HG02759 (cell line): Measurements from ENCODE around the gene ZNF385D.
"Not testable (repeated sequence)": the region's sequence is repeated elsewhere in the genome, so short reads cannot be mapped to it uniquely, and the experiment has no call there.

Experiments used
- ATAC-seq: cut with Tn5 transposase; IDR thresholded peaks from one replicate; pipeline ENCODE4 v1.9.1; 2021; ENCODE audit warnings: mild to moderate bottlenecking, moderate library complexity; ENCODE audit not compliant: unreplicated experiment

ZNF385D gene

GRCh38 chr3:21393683-21394311 lies 357.2 kb downstream of the ZNF385D start:
- ATAC-seq: no peak

DNA sequence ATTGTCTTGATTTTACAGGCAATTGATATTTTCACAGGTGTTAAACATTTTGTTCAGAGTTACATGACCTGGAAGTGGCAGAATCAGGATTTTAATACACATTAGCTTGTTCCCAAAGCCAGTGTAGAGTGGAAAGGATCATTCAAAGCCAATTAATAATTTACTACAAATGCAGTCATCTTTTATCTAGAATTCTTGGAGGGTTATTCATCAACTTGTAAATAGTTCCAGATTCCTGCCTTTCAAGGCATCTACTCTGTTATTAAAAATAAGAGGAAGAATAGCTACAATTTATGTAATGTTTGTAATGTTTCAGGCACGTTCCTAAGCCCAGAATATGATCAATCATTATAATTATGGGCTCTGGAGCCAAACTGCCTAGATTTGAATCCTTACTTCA lies 358.5 kb downstream of the ZNF385D start:
- no peak for ATAC-seq

DNA sequence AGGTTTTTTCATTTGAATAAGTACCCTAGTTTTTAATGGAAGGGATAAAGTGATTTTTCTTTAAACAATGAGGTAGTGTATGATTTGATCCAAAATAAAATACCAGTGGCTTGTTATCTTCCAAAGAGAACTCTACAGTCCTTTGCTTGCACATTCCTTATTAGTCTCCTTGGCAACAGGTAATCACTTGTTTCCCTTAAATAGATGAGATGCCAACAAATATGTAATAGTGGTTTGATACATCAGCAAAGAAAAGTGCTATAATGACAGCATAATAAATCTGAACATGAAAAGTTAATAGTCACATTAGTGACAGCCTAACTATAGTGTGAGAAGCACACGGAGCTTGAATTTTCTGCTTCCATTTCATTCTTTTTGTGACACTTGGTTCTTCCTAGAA lies 360.2 kb downstream of the ZNF385D start:
- ATAC-seq: no peak

DNA sequence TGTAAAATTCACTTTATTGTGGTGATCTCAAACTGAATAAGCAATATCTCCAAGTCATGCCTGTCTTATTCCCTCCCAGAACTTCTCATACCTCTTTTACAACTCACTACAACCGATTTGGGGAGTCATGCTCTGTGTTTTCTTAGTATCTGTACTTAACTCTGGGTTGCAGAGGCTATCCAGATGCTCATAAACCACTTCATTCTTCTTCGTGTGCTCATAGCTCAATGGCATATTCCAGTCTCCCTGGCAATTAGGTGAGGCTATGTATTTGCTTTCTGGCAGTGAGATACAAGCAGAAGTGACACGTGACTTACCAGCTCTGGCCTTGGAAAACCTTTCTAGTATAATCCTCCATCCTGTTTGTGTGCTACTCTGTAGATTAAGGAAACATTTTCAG lies 360.9 kb downstream of the ZNF385D start:
- no peak for ATAC-seq

DNA sequence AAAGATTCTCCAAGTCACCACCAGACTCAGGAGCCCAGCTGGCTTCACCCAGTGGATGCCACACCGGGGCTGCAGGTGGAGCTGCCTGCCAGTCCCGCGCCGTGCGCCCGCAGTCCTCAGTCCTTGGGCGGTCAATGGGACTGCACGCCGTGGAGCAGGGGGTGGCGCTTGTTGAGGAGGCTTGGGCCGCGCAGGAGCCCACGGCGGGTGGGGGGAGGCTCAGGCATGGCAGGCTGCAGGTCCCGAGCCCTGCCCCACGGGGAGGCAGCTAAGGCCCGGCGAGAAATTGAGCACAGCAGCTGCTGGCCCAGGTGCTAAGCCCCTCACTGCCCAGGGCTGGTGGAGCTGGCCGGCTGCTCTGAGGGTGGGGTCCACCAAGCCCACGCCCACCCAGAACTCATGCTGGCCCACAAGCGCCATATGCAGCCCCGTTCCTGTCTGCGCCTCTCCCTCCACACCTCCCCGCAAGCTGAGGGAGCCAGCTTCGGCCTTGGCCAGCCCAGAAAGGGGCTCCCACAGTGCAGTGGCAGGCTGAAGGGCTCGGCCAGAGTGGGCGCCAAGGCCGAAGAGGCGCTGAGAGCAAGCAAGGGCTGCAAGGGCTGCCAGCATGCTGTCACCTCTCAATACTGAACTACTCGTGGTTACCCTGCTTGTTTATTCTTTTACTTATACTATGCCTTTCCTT lies 363.7 kb downstream of the ZNF385D start:
- not testable (repeated sequence) for ATAC-seq

DNA sequence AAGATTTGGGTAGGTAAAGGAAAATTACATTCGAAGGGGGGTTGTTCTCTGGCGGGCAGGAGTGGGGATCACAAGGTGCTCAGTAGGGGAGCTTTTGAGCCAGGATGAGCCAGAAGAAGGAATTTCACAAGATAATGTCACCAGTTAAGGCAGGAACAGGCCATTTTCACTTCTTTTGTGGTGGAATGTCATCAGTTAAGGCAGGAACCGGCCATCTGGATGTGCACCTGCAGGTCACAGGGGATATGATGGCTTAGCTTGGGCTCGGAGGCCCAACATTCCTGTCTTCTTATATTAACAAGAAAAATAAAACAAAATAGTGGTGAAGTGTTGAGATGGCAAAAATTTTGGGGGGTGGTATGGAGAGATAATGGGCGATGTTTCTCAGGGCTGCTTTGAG lies 373.0 kb downstream of the ZNF385D start:
- ATAC-seq: not testable (repeated sequence)

DNA sequence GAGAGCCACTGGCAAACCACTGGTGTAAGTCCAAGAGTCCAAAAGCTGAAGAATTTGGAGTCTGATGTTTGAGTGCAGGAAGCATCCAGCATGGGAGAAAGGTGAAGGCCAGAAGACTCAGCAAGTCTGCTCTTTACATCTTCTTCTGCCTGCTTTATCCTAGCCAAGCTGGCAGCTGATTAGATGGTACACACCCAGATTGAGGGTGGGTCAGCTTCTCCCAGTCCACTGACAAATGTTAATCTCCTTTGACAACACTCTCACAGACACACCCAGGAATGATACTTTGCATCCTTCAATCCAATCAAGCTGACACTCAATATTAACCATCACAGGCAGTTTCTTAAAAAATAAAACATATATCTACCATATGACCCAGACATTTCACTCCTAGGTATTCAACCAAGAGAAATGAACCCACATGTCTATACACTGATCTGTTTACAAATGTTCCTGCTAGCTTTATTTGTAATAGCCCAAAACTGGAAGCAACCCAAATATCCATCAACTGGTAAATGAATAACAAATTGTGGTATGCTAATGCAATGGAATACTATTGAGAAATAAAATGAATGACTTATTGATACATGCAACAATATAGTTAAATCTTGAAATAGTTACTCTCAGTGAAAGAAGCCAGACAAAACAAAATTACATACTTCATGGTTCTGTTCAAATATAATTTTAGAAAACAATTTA lies 373.8 kb downstream of the ZNF385D start:
- no peak for ATAC-seq

DNA sequence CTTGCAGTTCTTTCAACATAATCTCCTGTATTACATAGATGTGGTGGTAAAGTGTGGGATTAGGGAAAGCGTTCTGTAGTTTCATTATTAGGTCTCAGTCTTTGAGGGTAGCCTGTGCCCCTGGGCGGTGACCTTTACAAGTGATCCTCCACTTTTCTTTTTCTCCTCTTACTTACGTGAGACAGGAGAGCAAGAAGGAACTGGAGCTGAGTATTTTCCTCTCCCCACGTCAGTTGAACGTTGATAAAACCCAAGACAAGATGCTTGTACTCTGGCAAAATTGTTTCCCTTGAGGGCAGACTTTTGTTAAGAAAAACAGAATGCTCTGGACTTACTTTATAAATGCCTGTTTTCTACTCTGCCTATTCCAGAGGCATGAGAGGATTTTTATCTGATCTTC lies 378.7 kb downstream of the ZNF385D start:
- ATAC-seq: no peak
